Astrocyte (in vitro differentiated cells and primary cell): ENCODE results near the gene PAX3. TPM values are rescaled to one million over a fixed set of nuclear protein-coding genes. Genes with fewer than 3 reads are reported as not detected.

Experiments
- DNase-seq: peaks from one replicate; pipeline ENCODE4 v3.0.0-alpha.2; 2010; ENCODE audit warnings: low read depth
- FAIRE-seq: peaks from 2 replicates; lab custom pipeline; 2011; peaks lifted over from hg19 to GRCh38; lab: Jason Lieb, UNC
- H2AFZ ChIP-seq: 2 replicates; pipeline ENCODE4 v1.6.0; 2012; ENCODE audit warnings: low read depth, low read length, inconsistent platforms
- H3K27ac ChIP-seq: 2 replicates; pipeline ENCODE4 v1.5.1; 2011; ENCODE audit warnings: low read depth, low read length, inconsistent platforms
- H3K27me3 ChIP-seq: 2 replicates; pipeline ENCODE4 v1.6.0; 2011; ENCODE audit warnings: low read length, inconsistent platforms; ENCODE audit not compliant: insufficient read depth
- H3K36me3 ChIP-seq: 2 replicates; pipeline ENCODE4 v1.5.1; 2011; ENCODE audit warnings: low read length, inconsistent platforms; ENCODE audit not compliant: insufficient read depth
- H3K4me1 ChIP-seq: 2 replicates; pipeline ENCODE4 v1.5.1; 2011; ENCODE audit warnings: low read length, inconsistent platforms; ENCODE audit not compliant: insufficient read depth
- H3K4me2 ChIP-seq: 2 replicates; pipeline ENCODE4 v1.6.0; 2012; ENCODE audit warnings: low read length, inconsistent platforms
- H3K4me3 ChIP-seq: 2 replicates; pipeline ENCODE4 v1.5.1; 2011; ENCODE audit warnings: low read depth, mild to moderate bottlenecking, low read length, inconsistent platforms; ENCODE audit not compliant: insufficient read depth
- H3K79me2 ChIP-seq: 2 replicates; pipeline ENCODE4 v1.6.0; 2012; ENCODE audit warnings: mild to moderate bottlenecking, low read length, inconsistent platforms; ENCODE audit not compliant: insufficient read depth
- H3K9ac ChIP-seq: 2 replicates; pipeline ENCODE4 v1.6.0; 2012; ENCODE audit warnings: mild to moderate bottlenecking, low read length, inconsistent platforms
- H3K9me3 ChIP-seq: 2 replicates; pipeline ENCODE4 v1.5.1; 2012; ENCODE audit warnings: low read depth, mild to moderate bottlenecking, low read length, inconsistent platforms; ENCODE audit not compliant: insufficient read depth
- H4K20me1 ChIP-seq: 2 replicates; pipeline ENCODE4 v1.6.0; 2012; ENCODE audit warnings: low read length, inconsistent platforms; ENCODE audit not compliant: insufficient read depth
- H3K27ac Mint-ChIP-seq: one replicate; pipeline ENCODE4 v1.8.0; 2021; ENCODE audit warnings: mild to moderate bottlenecking, mixed read lengths; ENCODE audit not compliant: unreplicated experiment
- H3K27me3 Mint-ChIP-seq: one replicate; pipeline ENCODE4 v1.8.0; 2021; ENCODE audit warnings: low read depth, mixed read lengths; ENCODE audit not compliant: unreplicated experiment
- H3K36me3 Mint-ChIP-seq: one replicate; pipeline ENCODE4 v1.8.0; 2021; ENCODE audit warnings: low read depth, mixed read lengths; ENCODE audit not compliant: unreplicated experiment
- H3K4me1 Mint-ChIP-seq: one replicate; pipeline ENCODE4 v1.8.0; 2021; ENCODE audit warnings: low read depth, mixed read lengths; ENCODE audit not compliant: unreplicated experiment
- H3K4me3 Mint-ChIP-seq: one replicate; pipeline ENCODE4 v1.8.0; 2021; ENCODE audit warnings: mild to moderate bottlenecking, moderate library complexity, mixed read lengths; ENCODE audit not compliant: unreplicated experiment
- H3K9me3 Mint-ChIP-seq: one replicate; pipeline ENCODE4 v1.8.0; 2021; ENCODE audit warnings: mild to moderate bottlenecking, mixed read lengths; ENCODE audit not compliant: unreplicated experiment
- CTCF ChIP-seq: IDR thresholded peaks from 2 replicates; pipeline ENCODE4 v1.5.1; 2011; ENCODE audit warnings: low read depth, mild to moderate bottlenecking, inconsistent platforms, low read length, moderate library complexity; ENCODE audit not compliant: insufficient read depth
- EZH2 ChIP-seq: IDR thresholded peaks from 2 replicates; pipeline ENCODE4 v1.6.1; 2012; ENCODE audit warnings: mild to moderate bottlenecking, low read length, inconsistent platforms; ENCODE audit not compliant: insufficient read depth
- total RNA-seq: library from RNA; stranded (reverse); gene quantifications from 2 replicates; pipeline ENCODE4 v1.2.1, GENCODE V29; 2021

Gene PAX3
- total RNA-seq, 1 donor from 2014 or later: not detected

GRCh38 chr2:222232839-222233238, 66.0 kb downstream of the PAX3 start:
- Histone ChIP-seq H2AFZ (no peak overlapping the region), H3K4me3 (no peak overlapping the region), H3K27me3 (no peaks in the 10 kb centered on the region), H3K9me3 (no peaks in the 10 kb centered on the region), H3K4me1 (no peaks in the 10 kb centered on the region), H3K9ac (no peak overlapping the region), H3K79me2 (no peaks in the 10 kb centered on the region), H4K20me1 (no peaks in the 10 kb centered on the region), H3K4me2 (no peak overlapping the region), H3K27ac (no peak overlapping the region), H3K36me3 (no peaks in the 10 kb centered on the region)
- Mint-ChIP-seq H3K4me1 (no peaks in the 10 kb centered on the region), H3K27me3 (peaks cover 17% of the 10 kb centered on the region), H3K36me3 (no peaks in the 10 kb centered on the region), H3K27ac (no peak overlapping the region), H3K4me3 (no peak overlapping the region), H3K9me3 (no peaks in the 10 kb centered on the region)
- no peak for DNase-seq
- TF ChIP-seq EZH2: no peak
- no peak for TF ChIP-seq CTCF
- FAIRE-seq: no peak

GRCh38 chr2:222232372-222232771, 66.4 kb downstream of the PAX3 start:
- Histone ChIP-seq H3K4me1 (no peaks in the 10 kb centered on the region), H3K27me3 (no peaks in the 10 kb centered on the region), H2AFZ (no peak overlapping the region), H3K27ac (no peak overlapping the region), H3K9ac (no peak overlapping the region), H3K4me2 (no peak overlapping the region), H4K20me1 (no peaks in the 10 kb centered on the region), H3K4me3 (no peak overlapping the region), H3K36me3 (no peaks in the 10 kb centered on the region), H3K79me2 (no peaks in the 10 kb centered on the region), H3K9me3 (no peaks in the 10 kb centered on the region)
- Mint-ChIP-seq H3K27me3 (peaks cover 16% of the 10 kb centered on the region), H3K9me3 (no peaks in the 10 kb centered on the region), H3K27ac (no peak overlapping the region), H3K36me3 (no peaks in the 10 kb centered on the region), H3K4me1 (no peaks in the 10 kb centered on the region), H3K4me3 (no peak overlapping the region)
- DNase-seq: no peak
- no peak for FAIRE-seq
- TF ChIP-seq CTCF (no peak), EZH2 (no peak)

GRCh38 chr2:222228054-222228453, 70.7 kb downstream of the PAX3 start:
- no peak for FAIRE-seq
- no peaks in the 10 kb centered on the region for H3K79me2 ChIP-seq
- TF ChIP-seq CTCF (no peak), EZH2 (no peak)
- no peak overlapping the region for H3K9ac ChIP-seq
- DNase-seq: no peak
- Mint-ChIP-seq H3K36me3 (no peaks in the 10 kb centered on the region), H3K27me3 (peaks cover 9% of the 10 kb centered on the region), H3K4me3 (no peak overlapping the region), H3K9me3 (no peaks in the 10 kb centered on the region), H3K27ac (no peak overlapping the region), H3K4me1 (no peaks in the 10 kb centered on the region)
- H2AFZ ChIP-seq: no peak overlapping the region
- H3K4me2 ChIP-seq: no peak overlapping the region
- no peak overlapping the region for H3K27ac ChIP-seq
- H3K27me3 ChIP-seq: no peaks in the 10 kb centered on the region
- H3K4me3 ChIP-seq: no peak overlapping the region
- H3K36me3 ChIP-seq: no peaks in the 10 kb centered on the region
- H3K4me1 ChIP-seq: no peaks in the 10 kb centered on the region
- no peaks in the 10 kb centered on the region for H4K20me1 ChIP-seq
- no peaks in the 10 kb centered on the region for H3K9me3 ChIP-seq
